B cell (primary cell): ENCODE results near the gene COASY. TPM values are rescaled to one million over a fixed set of nuclear protein-coding genes. Genes with fewer than 3 reads are reported as not detected.
A peak's percentile ranks its signal among the peaks of the same experiment; 100 is the strongest.

Experiments used
- ATAC-seq: fragments of 200-7000 bp; cut with Tn5 transposase; one replicate; pipeline ENCODE4 v1.10.0; 2021; ENCODE audit warnings: low read depth, mild to moderate bottlenecking, moderate number of reproducible peaks, moderate library complexity
- CTCF ChIA-PET: fragments of 350-600 bp; sonication (Branson Sonifier 250); formaldehyde crosslinking; loops from one replicate; lab custom pipeline; 2021; ENCODE audit warnings: antibody characterized with exemption, inconsistent platforms; lab: Charles Lee
- POLR2A ChIA-PET: fragments of 350-600 bp; sonication (Branson Sonifier 250); formaldehyde crosslinking; loops from one replicate; lab custom pipeline; 2021; ENCODE audit warnings: antibody characterized with exemption; lab: Charles Lee
- DNase-seq: peaks from one replicate; pipeline ENCODE4 v3.0.0; 2013
- H2AFZ ChIP-seq: 2 replicates; pipeline ENCODE4 v1.6.1; 2012; ENCODE audit warnings: mild to moderate bottlenecking, low read depth, low read length; ENCODE audit not compliant: insufficient read depth, poor library complexity, severe bottlenecking
- H3K27ac ChIP-seq, 2 donors: 1 replicate in 1 of 2; 2 replicates in 1 of 2; pipeline ENCODE4 v1.5.1; 2012 to 2013; ENCODE audit warnings: low read length in 2 of 2, mild to moderate bottlenecking in 2 of 2, moderate library complexity in 1 of 2
- H3K27me3 ChIP-seq, 4 experiments: fragments of 200-600 bp in 1 of 4; sonication (generic) in 1 of 4; replicated peaks in 1 of 4; 1 replicate in 2 of 4; 2 replicates in 2 of 4; pipeline versions ENCODE4 v1.6.1 to v1.7.0; 2013 to 2016; ENCODE audit warnings: low read length in 3 of 4, mild to moderate bottlenecking in 2 of 4, mixed read lengths in 1 of 4, moderate library complexity in 1 of 4; ENCODE audit not compliant: insufficient read depth in 4 of 4, control insufficient read depth in 3 of 4; ENCODE audit errors: control extremely low read depth in 1 of 4
- H3K36me3 ChIP-seq, 2 experiments: replicated peaks in 1 of 2; 1 replicate in 1 of 2; 2 replicates in 1 of 2; pipeline versions ENCODE4 v1.6.1 to v1.7.1; 2013; ENCODE audit warnings: low read length in 1 of 2; ENCODE audit not compliant: insufficient read depth in 2 of 2, control insufficient read depth in 1 of 2; ENCODE audit errors: control extremely low read depth in 1 of 2, extremely low read depth in 1 of 2
- H3K4me1 ChIP-seq, 2 donors: fragments of 200-600 bp in 1 of 2; sonication (generic) in 1 of 2; 1 replicate in 1 of 2; 2 replicates in 1 of 2; pipeline versions ENCODE4 v1.5.1 to v1.6.1; 2013 to 2017; ENCODE audit warnings: low read length in 2 of 2; ENCODE audit not compliant: control insufficient read depth in 2 of 2, insufficient read depth in 2 of 2
- H3K4me2 ChIP-seq: replicated peaks from 2 replicates; pipeline ENCODE3; 2012; ENCODE audit warnings: mild to moderate bottlenecking, low read depth, low read length; ENCODE audit not compliant: poor library complexity, severe bottlenecking
- H3K4me3 ChIP-seq, 5 experiments: fragments of 200-600 bp in 1 of 5; sonication (generic) in 1 of 5; 1 replicate in 3 of 5; 2 replicates in 2 of 5; pipeline versions ENCODE4 v1.5.1 to v1.7.0; 2011 to 2016; ENCODE audit warnings: low read length in 4 of 5, mild to moderate bottlenecking in 4 of 5, low read depth in 2 of 5, control low read depth in 1 of 5, moderate library complexity in 1 of 5; ENCODE audit not compliant: insufficient read depth in 1 of 5; ENCODE audit errors: control extremely low read depth in 1 of 5, extremely low read depth in 1 of 5
- H3K79me2 ChIP-seq: fragments of 200-600 bp; sonication (generic); one replicate; pipeline ENCODE4 v1.6.0; 2016; ENCODE audit warnings: low read length; ENCODE audit not compliant: control insufficient read depth, insufficient read depth
- H3K9ac ChIP-seq: fragments of 200-600 bp; sonication (generic); 2 replicates; pipeline ENCODE4 v1.6.1; 2017; ENCODE audit warnings: mild to moderate bottlenecking, low read length, moderate library complexity
- H3K9me3 ChIP-seq, 3 donors: one replicate each; pipeline versions ENCODE4 v1.6.1 to v1.7.1; 2013; ENCODE audit warnings: low read length in 2 of 3; ENCODE audit not compliant: control insufficient read depth in 2 of 3, insufficient read depth in 1 of 3; ENCODE audit errors: control extremely low read depth in 1 of 3
- H4K20me1 ChIP-seq: 2 replicates; pipeline ENCODE4 v1.6.0; 2012; ENCODE audit warnings: mild to moderate bottlenecking, low read length; ENCODE audit not compliant: insufficient read depth, control insufficient read depth, poor library complexity, severe bottlenecking
- H3K27ac Mint-ChIP-seq: one replicate; pipeline ENCODE4 v1.8.0; 2021; ENCODE audit warnings: mixed read lengths
- H3K27me3 Mint-ChIP-seq: one replicate; pipeline ENCODE4 v1.8.0; 2021; ENCODE audit warnings: mixed read lengths
- H3K4me1 Mint-ChIP-seq: one replicate; pipeline ENCODE4 v1.8.0; 2021; ENCODE audit warnings: mixed read lengths
- H3K4me3 Mint-ChIP-seq: one replicate; pipeline ENCODE4 v1.8.0; 2021; ENCODE audit warnings: mixed read lengths
- H3K9me3 Mint-ChIP-seq: one replicate; pipeline ENCODE4 v1.8.0; 2022; ENCODE audit warnings: mixed read lengths; ENCODE audit not compliant: insufficient read depth
- CTCF ChIP-seq: fragments of 200-600 bp; IDR thresholded peaks from one replicate; pipeline ENCODE4 v1.8.0; 2022; ENCODE audit warnings: antibody characterized with exemption, mild to moderate bottlenecking
- EZH2 ChIP-seq: IDR thresholded peaks from 2 replicates; pipeline ENCODE4 v1.6.1; 2012; ENCODE audit warnings: borderline replicate concordance, low read depth, mild to moderate bottlenecking, moderate library complexity, low read length; ENCODE audit not compliant: insufficient read depth, poor library complexity, severe bottlenecking
- WGBS: methylation state at CpG from one replicate; pipeline ENCODE4 v1.1.5; 2013; ENCODE audit warnings: missing lambda C conversion rate; ENCODE audit not compliant: insufficient coverage; 5-methylcytosine and 5-hydroxymethylcytosine counted together
- intact Hi-C: fragments of 100-400 bp; cut with micrococcal nuclease; formaldehyde crosslinking; loops from one replicate; pipeline ENCODE4 v1.10.0; 2022
- polyA plus RNA-seq: library from polyadenylated mRNA; depleted of rRNA; stranded (reverse); fragments of >200 nt; gene quantifications from 2 replicates; pipeline ENCODE4 v1.2.3, GENCODE V29; 2012
- total RNA-seq, 2 donors: library from RNA; stranded (reverse); fragments of 120-200 nt in 1 of 2; gene quantifications; 1 replicate in 1 of 2; 2 replicates in 1 of 2; pipeline versions ENCODE4 v1.2.3 to v1.2.4, GENCODE V29; 2013 to 2022

The COASY gene
- total and polyA plus RNA-seq, 2 donors (not counting 1 experiment from before 2014, with no cell fraction given), result 76.6 to 82.3 TPM

- H3K9ac ChIP-seq, result no peak overlapping the region
- no peaks in the 10 kb centered on the region for H3K9me3 Mint-ChIP-seq
- no peak overlapping the region for H3K27ac ChIP-seq
- peaks cover 0 to 26% of the 10 kb centered on the region in 2 experiments for H3K36me3 ChIP-seq
- ChIA-PET CTCF (interaction anchor here (0.6 to 6.4 kb wide), 3 partner anchors 14 to 31 kb away, joined by 3 to 51 read pairs (median 3); partner anchors contain the start of gene PSMC3IP), POLR2A (interaction anchor here (0.8 to 2.1 kb wide), 2 partner anchors 9 to 14 kb away, joined by 3 to 6 read pairs; partner anchors contain the start of gene PSMC3IP)
- intact Hi-C loops, result no loop called here
- H3K4me1 Mint-ChIP-seq, result peaks cover 43% of the 10 kb centered on the region
- H3K27me3 ChIP-seq, result no peaks in the 10 kb centered on the region
- no peak for DNase-seq
- peak overlapping the region; percentile 80 for H3K4me2 ChIP-seq
- H3K9me3 ChIP-seq, result no peaks in the 10 kb centered on the region
- H3K27ac Mint-ChIP-seq, result peak overlapping the region; percentile 79
- peak overlapping the region; percentile 97 for H3K4me3 Mint-ChIP-seq
- WGBS, result 100% methylated on average over 1 of the region's 1 CpG
- TF ChIP-seq EZH2, result no peak
- TF ChIP-seq CTCF, result no peak
- peaks cover 15% of the 10 kb centered on the region for H4K20me1 ChIP-seq
- peak overlapping the region in 2 of 5 experiments; percentile 12 to 95 for H3K4me3 ChIP-seq
- H2AFZ ChIP-seq, result no peak overlapping the region
- peaks cover 31 to 47% of the 10 kb centered on the region in 2 donors for H3K4me1 ChIP-seq
- H3K79me2 ChIP-seq, result peaks cover 64% of the 10 kb centered on the region
- H3K27me3 Mint-ChIP-seq, result no peaks in the 10 kb centered on the region
- no peak for ATAC-seq
These were observed 1.6 kb downstream of the COASY start for GRCh38 chr17:42563543-42563942.

DNA sequence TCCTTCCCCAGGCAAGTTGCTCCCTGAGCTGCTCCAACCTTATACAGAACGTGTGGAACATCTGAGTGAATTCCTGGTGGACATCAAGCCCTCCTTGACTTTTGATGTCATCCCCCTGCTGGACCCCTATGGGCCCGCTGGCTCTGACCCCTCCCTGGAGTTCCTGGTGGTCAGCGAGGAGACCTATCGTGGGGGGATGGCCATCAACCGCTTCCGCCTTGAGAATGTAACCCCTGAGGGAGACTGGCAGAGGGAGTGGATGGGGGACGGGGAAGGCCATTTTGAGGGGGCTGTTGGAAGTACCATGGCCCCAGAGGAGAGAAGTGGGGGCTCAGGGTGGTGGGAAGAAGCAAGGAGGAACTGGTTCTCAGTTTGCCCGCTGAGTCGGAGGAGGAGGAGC lies 2.0 kb downstream of the COASY start:
- peaks cover 19% of the 10 kb centered on the region for H4K20me1 ChIP-seq
- ATAC-seq, result no peak
- H3K79me2 ChIP-seq, result peaks cover 68% of the 10 kb centered on the region
- H2AFZ ChIP-seq, result no peak overlapping the region
- no peak overlapping the region for H3K27ac ChIP-seq
- Mint-ChIP-seq H3K9me3 (no peaks in the 10 kb centered on the region), H3K27ac (peak overlapping the region; percentile 79), H3K4me3 (peak overlapping the region; percentile 97), H3K4me1 (peaks cover 45% of the 10 kb centered on the region), H3K27me3 (no peaks in the 10 kb centered on the region)
- ChIA-PET POLR2A (interaction anchor here (0.7 to 2.1 kb wide), 2 partner anchors 9 kb away, joined by 5 to 6 read pairs; no protein-coding TSS in a partner anchor), CTCF (interaction anchor here (1.7 to 6.4 kb wide), 2 partner anchors 13 to 16 kb away, joined by 4 to 51 read pairs; partner anchors contain the start of gene PSMC3IP)
- intact Hi-C loops, result no loop called here
- H3K27me3 ChIP-seq, result no peaks in the 10 kb centered on the region
- no peak for TF ChIP-seq CTCF
- H3K9me3 ChIP-seq, result no peaks in the 10 kb centered on the region
- DNase-seq, result no peak
- 96% methylated on average over 7 of the region's 9 CpGs for WGBS
- H3K9ac ChIP-seq, result no peak overlapping the region
- H3K4me2 ChIP-seq, result no peak overlapping the region
- H3K36me3 ChIP-seq, result peaks cover 0 to 28% of the 10 kb centered on the region in 2 experiments
- H3K4me1 ChIP-seq, result peaks cover 31 to 49% of the 10 kb centered on the region in 2 donors
- no peak overlapping the region for H3K4me3 ChIP-seq
